GM11168 (cell line): ENCODE data around the gene KLHL14.

ENCODE experiments used
- in situ Hi-C: fragments of 300-500 bp; cut with MboI; formaldehyde crosslinking; loops from one replicate; pipeline ENCODE4 v1.12.0; 2022; ENCODE audit warnings: low sequenced_read_pairs; ENCODE audit not compliant: unreplicated experiment

The KLHL14 gene

DNA sequence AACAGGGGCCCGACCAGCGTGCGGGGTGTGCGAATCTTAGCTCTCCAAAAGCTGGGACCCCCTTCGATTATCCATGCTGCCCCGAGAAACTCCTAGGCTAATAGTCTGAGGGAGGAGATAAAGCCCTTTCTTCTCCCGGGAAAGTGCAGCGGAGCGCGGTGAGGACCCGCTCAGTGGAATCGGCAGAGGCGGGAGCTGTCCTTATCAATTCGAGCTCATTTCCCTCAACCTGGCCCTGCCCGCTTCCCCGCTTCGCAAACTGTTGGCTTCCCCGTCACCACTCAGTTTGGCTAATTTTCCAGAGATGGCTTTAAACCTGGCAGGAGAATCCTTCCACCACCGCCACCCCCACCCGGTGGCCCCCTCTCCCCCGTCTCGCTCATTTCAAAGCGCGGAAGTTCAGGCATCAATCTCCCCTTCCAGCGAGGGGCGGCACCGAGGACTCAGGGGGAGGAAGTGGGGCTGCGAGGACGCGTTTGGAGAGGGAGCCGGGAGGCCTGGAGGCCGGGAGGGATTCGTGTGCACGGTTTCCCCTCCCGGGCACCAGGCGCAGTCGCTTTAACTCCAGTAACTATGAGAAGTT, 1.6 kb downstream of the KLHL14 start:
- in situ Hi-C loops: no loop called here

- in situ Hi-C loops: no loop called here
Observed at GRCh38 chr18:32770666-32771168, 2.1 kb downstream of the KLHL14 start.

- in situ Hi-C loops: no loop called here
Observed at GRCh38 chr18:32770054-32770665, 2.7 kb downstream of the KLHL14 start.

GRCh38 chr18:32769586-32770053, 3.2 kb downstream of the KLHL14 start:
- in situ Hi-C loops: no loop called here

DNA sequence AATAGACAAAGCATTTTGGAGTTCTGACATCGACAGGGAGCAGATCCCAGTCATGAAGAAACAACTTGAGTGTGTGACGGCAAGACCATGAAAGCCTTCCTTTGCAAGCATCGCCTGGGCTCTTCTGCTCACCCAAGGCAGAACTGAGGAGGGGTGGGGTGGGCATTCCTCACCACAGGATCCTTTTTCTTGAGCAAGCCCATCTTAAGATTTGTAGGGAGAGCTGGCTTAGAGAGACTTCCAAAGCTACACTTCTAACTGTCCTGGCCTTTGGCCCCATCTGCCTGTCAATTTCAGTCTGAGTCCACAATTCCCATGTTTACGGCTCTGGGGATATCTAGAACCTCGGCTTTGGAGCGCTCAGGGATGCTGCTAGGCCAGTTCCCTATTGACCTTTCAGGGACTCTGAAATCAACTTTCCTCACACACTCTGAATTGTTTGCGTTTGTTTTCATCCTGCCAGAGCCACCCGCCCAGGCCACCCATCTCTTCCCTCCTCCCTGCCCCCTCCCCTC, 3.7 kb downstream of the KLHL14 start:
- in situ Hi-C loops: no loop called here

DNA sequence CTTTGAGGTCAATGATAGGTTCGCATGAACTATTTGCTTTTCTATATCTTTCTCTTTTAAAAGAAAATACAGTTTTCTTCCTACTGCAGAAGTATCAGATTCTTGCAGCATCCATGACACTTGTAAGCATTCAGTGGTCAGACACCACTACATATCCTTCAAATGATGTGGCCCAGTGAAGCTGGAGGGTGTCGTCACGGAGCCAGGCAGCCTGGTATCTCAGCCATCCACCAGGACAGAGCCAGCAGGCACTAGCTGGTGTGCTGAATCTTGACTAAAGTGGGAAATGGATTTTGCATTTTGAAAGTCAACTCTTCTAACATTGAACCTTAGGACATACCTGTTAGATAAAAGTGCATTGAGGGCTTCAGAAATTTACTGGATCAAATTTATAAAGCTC, 5.4 kb downstream of the KLHL14 start:
- in situ Hi-C loops: no loop called here

DNA sequence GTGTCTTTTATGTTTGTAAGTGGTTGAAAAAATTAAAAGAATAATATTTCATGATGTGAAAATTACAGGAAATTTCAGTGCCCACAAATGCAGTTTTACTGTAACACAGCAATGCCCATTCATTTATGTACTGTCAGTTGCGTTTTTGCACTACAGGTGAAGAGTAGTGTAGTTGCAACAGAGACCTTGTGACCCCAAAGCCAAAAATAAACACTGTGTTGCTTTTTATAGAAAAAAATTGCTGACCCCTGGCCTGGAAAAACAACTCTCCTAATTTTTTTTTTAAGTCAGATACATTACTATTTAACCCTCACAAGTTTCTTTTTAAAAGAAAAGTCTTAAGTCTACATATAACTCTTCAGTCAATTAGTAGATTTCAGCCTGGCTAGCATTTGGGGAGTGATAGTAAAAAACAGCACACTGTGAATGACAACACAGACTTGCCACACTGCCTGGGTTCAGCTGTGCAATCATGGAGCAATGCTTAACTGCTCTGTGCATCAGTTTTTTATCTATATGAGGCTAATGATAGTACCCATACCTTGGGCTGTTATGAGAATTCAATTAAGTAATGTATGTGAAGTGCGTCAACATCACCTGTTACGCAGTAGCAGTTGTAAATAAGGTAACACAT, 8.1 kb downstream of the KLHL14 start:
- in situ Hi-C loops: no loop called here

DNA sequence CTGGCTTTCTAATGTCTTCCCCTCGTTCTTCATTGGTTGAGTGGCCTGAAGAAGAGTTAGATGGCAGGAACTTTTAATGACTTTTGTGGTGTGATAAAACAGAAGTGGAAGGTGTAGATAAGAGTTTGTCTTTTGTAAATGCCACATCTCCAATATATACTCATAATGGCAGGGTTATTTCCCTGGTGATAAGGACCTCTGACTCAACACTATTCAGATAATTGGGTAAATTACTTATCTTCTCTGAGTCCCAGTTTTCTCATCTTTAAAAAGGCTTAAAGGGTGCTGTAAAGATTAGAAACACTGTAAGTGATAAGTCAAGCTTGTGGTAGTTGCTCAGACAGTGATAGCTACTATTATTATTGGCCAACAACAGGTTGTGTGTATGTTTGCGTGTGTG, 9.5 kb downstream of the KLHL14 start:
- in situ Hi-C loops: no loop called here

DNA sequence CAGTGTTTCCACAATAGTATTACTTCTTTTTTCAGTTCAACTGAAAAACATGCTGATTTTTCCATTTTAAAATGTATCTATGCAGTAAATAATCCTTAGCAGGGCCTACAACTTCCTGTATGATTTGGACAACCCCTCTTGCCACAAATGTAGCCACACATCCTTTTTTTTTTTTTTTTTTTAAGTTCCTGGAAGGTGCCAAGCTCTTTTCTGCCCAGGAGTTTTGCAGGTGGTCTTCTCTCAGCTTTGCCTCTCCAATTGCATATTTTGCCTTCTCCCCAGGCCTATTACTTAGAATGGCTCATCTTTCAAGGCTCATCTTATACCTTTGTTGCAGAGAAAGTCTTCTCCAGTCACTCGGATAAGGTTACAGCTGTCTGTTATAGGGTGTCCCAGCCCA, 11.6 kb downstream of the KLHL14 start:
- in situ Hi-C loops: no loop called here

DNA sequence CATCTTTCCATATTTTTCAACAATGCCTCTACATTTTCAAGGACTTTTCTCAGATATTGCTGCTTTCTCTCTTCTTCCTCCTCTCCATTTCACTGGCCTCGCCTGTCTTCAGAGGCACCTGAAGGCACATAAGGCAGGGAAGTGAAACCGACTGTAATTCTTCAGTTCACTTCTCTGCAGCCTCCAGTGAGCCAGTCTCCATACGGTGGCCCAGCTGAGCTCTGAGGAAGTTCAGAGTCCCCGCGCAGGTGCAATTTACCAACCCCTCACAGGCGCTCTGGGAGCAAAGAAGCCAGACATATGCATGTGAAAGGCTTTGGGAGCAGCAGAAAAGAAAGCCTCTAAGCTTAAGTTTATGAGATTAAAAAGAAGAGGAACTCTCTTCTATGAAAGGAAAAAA, 12.4 kb downstream of the KLHL14 start:
- in situ Hi-C loops: no loop called here

DNA sequence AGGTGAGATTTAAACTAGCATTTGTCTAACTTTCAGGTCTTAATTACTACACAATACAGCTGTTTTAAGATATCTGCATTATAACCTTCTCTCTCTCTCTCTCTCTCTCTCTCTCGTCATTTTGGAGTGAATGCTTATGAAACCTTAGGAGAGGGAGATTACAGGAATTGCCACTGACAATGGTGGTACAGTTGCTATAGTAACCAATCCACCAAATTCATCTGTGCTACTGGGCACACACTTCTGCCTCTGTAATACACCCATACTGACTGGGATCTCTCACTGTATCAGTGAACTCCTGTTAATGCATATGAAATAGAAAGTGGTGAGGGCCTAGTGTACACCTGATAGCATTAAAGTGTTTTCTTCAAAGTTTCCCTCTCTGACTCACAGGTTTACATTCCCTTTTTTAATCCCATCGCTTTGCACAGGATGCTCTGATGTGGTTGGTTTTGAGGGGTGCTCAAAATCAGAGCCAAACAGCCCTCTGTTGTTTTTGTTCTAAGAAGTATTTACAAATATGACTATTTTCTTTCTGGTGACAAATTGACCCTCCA, 13.1 kb downstream of the KLHL14 start:
- in situ Hi-C loops: no loop called here

GRCh38 chr18:32754508-32755263, 18.1 kb downstream of the KLHL14 start:
- in situ Hi-C loops: no loop called here

DNA sequence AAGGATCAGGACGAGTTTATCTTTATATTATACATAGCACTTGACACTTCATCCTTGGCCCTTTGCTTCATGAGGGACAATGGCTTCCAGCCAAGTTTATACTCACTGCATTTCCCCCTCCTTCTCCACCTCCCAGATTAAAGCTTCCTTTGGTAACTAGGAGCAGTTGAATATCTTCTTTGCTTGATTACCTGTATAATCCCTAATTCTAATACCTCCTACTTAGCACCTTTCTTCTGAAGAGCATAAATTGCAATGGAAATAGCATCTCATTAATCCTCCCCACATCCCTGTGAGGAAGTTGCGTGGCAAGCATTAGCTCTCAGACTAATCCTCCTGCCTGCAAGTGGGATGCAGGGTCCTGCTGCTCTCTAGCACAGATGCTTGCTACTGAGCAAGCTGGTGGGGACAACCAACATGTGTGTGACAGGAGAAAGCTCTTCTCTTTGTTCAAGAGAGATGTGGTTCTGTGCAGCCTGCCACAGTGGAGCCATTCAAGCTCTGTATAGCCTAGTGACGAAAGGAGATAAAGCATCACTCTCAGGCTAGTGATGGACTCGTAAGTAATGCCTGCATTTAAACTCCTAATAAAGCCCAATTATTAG, 19.1 kb downstream of the KLHL14 start:
- in situ Hi-C loops: no loop called here

DNA sequence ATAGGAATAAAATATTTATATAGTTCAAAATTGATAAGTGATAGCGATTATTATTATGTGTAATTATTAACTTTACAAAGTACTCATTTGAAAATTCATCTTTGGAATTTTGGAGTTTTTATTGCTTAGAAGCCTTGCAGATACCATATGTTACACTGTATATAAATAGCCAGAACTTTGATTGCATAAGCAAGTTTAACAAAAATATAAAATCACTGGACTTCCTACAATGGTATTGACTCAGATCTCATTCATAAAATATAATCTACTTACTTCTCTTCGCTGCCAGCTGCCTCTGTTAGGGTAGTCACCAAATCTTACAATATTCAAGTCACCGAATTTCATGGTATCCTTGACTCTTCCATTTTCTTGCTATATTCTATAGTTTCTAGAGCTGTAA, 22.5 kb downstream of the KLHL14 start:
- in situ Hi-C loops: no loop called here

GRCh38 chr18:32749809-32750208, 23.0 kb downstream of the KLHL14 start:
- in situ Hi-C loops: no loop called here

- in situ Hi-C loops: no loop called here
Observed at GRCh38 chr18:32742579-32742978, 30.2 kb downstream of the KLHL14 start.

- in situ Hi-C loops: no loop called here
Observed at GRCh38 chr18:32735781-32736180, 37.0 kb downstream of the KLHL14 start.

DNA sequence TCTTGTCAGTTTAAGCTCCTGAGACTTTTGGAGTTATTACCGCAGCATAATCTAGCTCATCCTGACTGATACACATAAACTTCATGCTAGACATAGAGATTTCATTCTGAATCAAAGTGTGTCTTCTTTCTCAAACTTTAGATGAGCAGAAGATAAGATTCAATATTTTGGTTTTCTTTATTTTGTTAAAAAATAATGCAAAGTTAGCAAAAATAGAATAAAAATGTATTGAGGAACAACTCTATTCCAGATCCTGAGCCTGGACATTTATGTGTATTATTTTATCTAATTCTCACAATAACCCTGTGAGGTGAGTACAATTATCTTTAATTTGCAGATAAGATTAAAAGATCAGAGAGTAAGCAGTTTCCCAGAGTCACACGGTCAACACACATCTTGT, 38.4 kb downstream of the KLHL14 start:
- in situ Hi-C loops: loop anchor here (5.0 kb wide), 1 partner anchor 188 kb away; no protein-coding TSS in a partner anchor

- in situ Hi-C loops: loop anchor here (5.0 kb wide), 1 partner anchor 190 kb away; no protein-coding TSS in a partner anchor
Observed at GRCh38 chr18:32732165-32732564, 40.7 kb downstream of the KLHL14 start.

DNA sequence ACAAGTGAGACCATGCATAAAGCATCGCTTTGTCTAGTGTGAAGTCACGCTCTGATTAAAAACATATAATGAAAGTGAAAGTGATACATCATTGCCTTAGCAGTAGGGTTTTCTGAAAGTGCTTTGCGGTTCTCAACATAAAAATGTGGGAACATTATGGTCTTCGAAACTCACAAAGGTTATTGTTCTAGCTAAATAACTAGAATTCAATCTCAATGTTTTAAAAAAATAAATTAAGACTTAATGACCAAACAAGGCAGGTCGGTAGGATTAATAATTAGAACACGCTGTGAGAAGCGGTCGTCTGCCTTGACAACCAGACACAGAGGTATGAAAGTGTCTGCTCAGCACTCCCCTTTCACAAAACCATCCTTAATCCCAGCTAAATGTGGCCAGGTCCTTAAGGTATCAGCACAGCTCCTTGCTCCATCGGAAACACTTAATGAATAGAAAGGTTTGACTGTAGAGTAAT, 42.2 kb downstream of the KLHL14 start:
- in situ Hi-C loops: loop anchor here (5.0 kb wide), 1 partner anchor 192 kb away; no protein-coding TSS in a partner anchor
